B cell (primary cell): ENCODE data around the gene ERG. TPM values are rescaled to one million over a fixed set of nuclear protein-coding genes. Genes with fewer than 3 reads are reported as not detected.

Experiments
- ATAC-seq: fragments of 200-7000 bp; cut with Tn5 transposase; one replicate; pipeline ENCODE4 v1.10.0; 2021; ENCODE audit warnings: low read depth, mild to moderate bottlenecking, moderate number of reproducible peaks, moderate library complexity
- CTCF ChIA-PET: fragments of 350-600 bp; sonication (Branson Sonifier 250); formaldehyde crosslinking; loops from one replicate; lab custom pipeline; 2021; ENCODE audit warnings: antibody characterized with exemption, inconsistent platforms; lab: Charles Lee
- POLR2A ChIA-PET: fragments of 350-600 bp; sonication (Branson Sonifier 250); formaldehyde crosslinking; loops from one replicate; lab custom pipeline; 2021; ENCODE audit warnings: antibody characterized with exemption; lab: Charles Lee
- DNase-seq: peaks from one replicate; pipeline ENCODE4 v3.0.0; 2013
- H2AFZ ChIP-seq: 2 replicates; pipeline ENCODE4 v1.6.1; 2012; ENCODE audit warnings: mild to moderate bottlenecking, low read depth, low read length; ENCODE audit not compliant: insufficient read depth, poor library complexity, severe bottlenecking
- H3K27ac ChIP-seq, 2 donors: 1 replicate in 1 of 2; 2 replicates in 1 of 2; pipeline ENCODE4 v1.5.1; 2012 to 2013; ENCODE audit warnings: low read length in 2 of 2, mild to moderate bottlenecking in 2 of 2, moderate library complexity in 1 of 2
- H3K27me3 ChIP-seq, 4 experiments: fragments of 200-600 bp in 1 of 4; sonication (generic) in 1 of 4; replicated peaks in 1 of 4; 1 replicate in 2 of 4; 2 replicates in 2 of 4; pipeline versions ENCODE4 v1.6.1 to v1.7.0; 2013 to 2016; ENCODE audit warnings: low read length in 3 of 4, mild to moderate bottlenecking in 2 of 4, mixed read lengths in 1 of 4, moderate library complexity in 1 of 4; ENCODE audit not compliant: insufficient read depth in 4 of 4, control insufficient read depth in 3 of 4; ENCODE audit errors: control extremely low read depth in 1 of 4
- H3K36me3 ChIP-seq, 2 experiments: replicated peaks in 1 of 2; 1 replicate in 1 of 2; 2 replicates in 1 of 2; pipeline versions ENCODE4 v1.6.1 to v1.7.1; 2013; ENCODE audit warnings: low read length in 1 of 2; ENCODE audit not compliant: insufficient read depth in 2 of 2, control insufficient read depth in 1 of 2; ENCODE audit errors: control extremely low read depth in 1 of 2, extremely low read depth in 1 of 2
- H3K4me1 ChIP-seq, 2 donors: fragments of 200-600 bp in 1 of 2; sonication (generic) in 1 of 2; 1 replicate in 1 of 2; 2 replicates in 1 of 2; pipeline versions ENCODE4 v1.5.1 to v1.6.1; 2013 to 2017; ENCODE audit warnings: low read length in 2 of 2; ENCODE audit not compliant: control insufficient read depth in 2 of 2, insufficient read depth in 2 of 2
- H3K4me2 ChIP-seq: replicated peaks from 2 replicates; pipeline ENCODE3; 2012; ENCODE audit warnings: mild to moderate bottlenecking, low read depth, low read length; ENCODE audit not compliant: poor library complexity, severe bottlenecking
- H3K4me3 ChIP-seq, 5 experiments: fragments of 200-600 bp in 1 of 5; sonication (generic) in 1 of 5; 1 replicate in 3 of 5; 2 replicates in 2 of 5; pipeline versions ENCODE4 v1.5.1 to v1.7.0; 2011 to 2016; ENCODE audit warnings: low read length in 4 of 5, mild to moderate bottlenecking in 4 of 5, low read depth in 2 of 5, control low read depth in 1 of 5, moderate library complexity in 1 of 5; ENCODE audit not compliant: insufficient read depth in 1 of 5; ENCODE audit errors: control extremely low read depth in 1 of 5, extremely low read depth in 1 of 5
- H3K79me2 ChIP-seq: fragments of 200-600 bp; sonication (generic); one replicate; pipeline ENCODE4 v1.6.0; 2016; ENCODE audit warnings: low read length; ENCODE audit not compliant: control insufficient read depth, insufficient read depth
- H3K9ac ChIP-seq: fragments of 200-600 bp; sonication (generic); 2 replicates; pipeline ENCODE4 v1.6.1; 2017; ENCODE audit warnings: mild to moderate bottlenecking, low read length, moderate library complexity
- H3K9me3 ChIP-seq, 3 donors: one replicate each; pipeline versions ENCODE4 v1.6.1 to v1.7.1; 2013; ENCODE audit warnings: low read length in 2 of 3; ENCODE audit not compliant: control insufficient read depth in 2 of 3, insufficient read depth in 1 of 3; ENCODE audit errors: control extremely low read depth in 1 of 3
- H4K20me1 ChIP-seq: 2 replicates; pipeline ENCODE4 v1.6.0; 2012; ENCODE audit warnings: mild to moderate bottlenecking, low read length; ENCODE audit not compliant: insufficient read depth, control insufficient read depth, poor library complexity, severe bottlenecking
- H3K27ac Mint-ChIP-seq: one replicate; pipeline ENCODE4 v1.8.0; 2021; ENCODE audit warnings: mixed read lengths
- H3K27me3 Mint-ChIP-seq: one replicate; pipeline ENCODE4 v1.8.0; 2021; ENCODE audit warnings: mixed read lengths
- H3K4me1 Mint-ChIP-seq: one replicate; pipeline ENCODE4 v1.8.0; 2021; ENCODE audit warnings: mixed read lengths
- H3K4me3 Mint-ChIP-seq: one replicate; pipeline ENCODE4 v1.8.0; 2021; ENCODE audit warnings: mixed read lengths
- H3K9me3 Mint-ChIP-seq: one replicate; pipeline ENCODE4 v1.8.0; 2022; ENCODE audit warnings: mixed read lengths; ENCODE audit not compliant: insufficient read depth
- CTCF ChIP-seq: fragments of 200-600 bp; IDR thresholded peaks from one replicate; pipeline ENCODE4 v1.8.0; 2022; ENCODE audit warnings: antibody characterized with exemption, mild to moderate bottlenecking
- EZH2 ChIP-seq: IDR thresholded peaks from 2 replicates; pipeline ENCODE4 v1.6.1; 2012; ENCODE audit warnings: borderline replicate concordance, low read depth, mild to moderate bottlenecking, moderate library complexity, low read length; ENCODE audit not compliant: insufficient read depth, poor library complexity, severe bottlenecking
- whole genome bisulfite sequencing: methylation state at CpG from one replicate; pipeline ENCODE4 v1.1.5; 2013; ENCODE audit warnings: missing lambda C conversion rate; ENCODE audit not compliant: insufficient coverage; 5-methylcytosine and 5-hydroxymethylcytosine counted together
- intact Hi-C: fragments of 100-400 bp; cut with micrococcal nuclease; formaldehyde crosslinking; loops from one replicate; pipeline ENCODE4 v1.10.0; 2022
- polyA plus RNA-seq: library from polyadenylated mRNA; depleted of rRNA; stranded (reverse); fragments of >200 nt; gene quantifications from 2 replicates; pipeline ENCODE4 v1.2.3, GENCODE V29; 2012
- total RNA-seq, 2 donors: library from RNA; stranded (reverse); fragments of 120-200 nt in 1 of 2; gene quantifications; 1 replicate in 1 of 2; 2 replicates in 1 of 2; pipeline versions ENCODE4 v1.2.3 to v1.2.4, GENCODE V29; 2013 to 2022

ERG gene
- total and polyA plus RNA-seq, 2 donors (not counting 1 experiment from before 2014, with no cell fraction given): 0.17 TPM; not detected in 1

- H3K79me2 ChIP-seq: no peaks in the 10 kb centered on the region
- H2AFZ ChIP-seq: no peak overlapping the region
- Mint-ChIP-seq H3K4me3 (no peak overlapping the region), H3K27me3 (no peaks in the 10 kb centered on the region), H3K4me1 (no peaks in the 10 kb centered on the region), H3K27ac (no peak overlapping the region), H3K9me3 (no peaks in the 10 kb centered on the region)
- no peak overlapping the region for H3K4me2 ChIP-seq
- ATAC-seq (no peak), DNase-seq (no peak)
- no peaks in the 10 kb centered on the region for H3K36me3 ChIP-seq
- TF ChIP-seq EZH2 (no peak), CTCF (no peak)
- POLR2A ChIA-PET: no interaction called here
- H3K4me3 ChIP-seq: no peak overlapping the region
- H3K9ac ChIP-seq: no peak overlapping the region
- no peaks in the 10 kb centered on the region for H3K4me1 ChIP-seq
- no peak overlapping the region for H3K27ac ChIP-seq
- WGBS: no CpG with 5 or more reads among the region's 3 CpGs
- no peaks in the 10 kb centered on the region for H3K27me3 ChIP-seq
- H3K9me3 ChIP-seq: peaks cover 0 to 5% (median 0%) of the 10 kb centered on the region in 3 donors
- H4K20me1 ChIP-seq: no peaks in the 10 kb centered on the region
- intact Hi-C loops: no loop called here
- CTCF ChIA-PET: no interaction called here
Measured at GRCh38 chr21:38399103-38399502, 99.2 kb downstream of the ERG start.

- H3K27ac Mint-ChIP-seq: no peak overlapping the region
- no peak overlapping the region for H3K4me3 Mint-ChIP-seq
- intact Hi-C loops: no loop called here
- Histone ChIP-seq H3K9me3 (no peaks in the 10 kb centered on the region), H3K9ac (no peak overlapping the region), H3K4me2 (no peak overlapping the region), H4K20me1 (no peaks in the 10 kb centered on the region), H3K4me3 (no peak overlapping the region), H3K36me3 (no peaks in the 10 kb centered on the region), H2AFZ (no peak overlapping the region), H3K27ac (no peak overlapping the region), H3K79me2 (no peaks in the 10 kb centered on the region), H3K4me1 (no peaks in the 10 kb centered on the region), H3K27me3 (no peaks in the 10 kb centered on the region)
- no peak for DNase-seq
- no peak for ATAC-seq
- POLR2A ChIA-PET: no interaction called here
- TF ChIP-seq EZH2 (no peak), CTCF (no peak)
- no CpG with 5 or more reads among the region's 1 CpG for WGBS
- CTCF ChIA-PET: no interaction called here
- H3K9me3 Mint-ChIP-seq: no peaks in the 10 kb centered on the region
- H3K27me3 Mint-ChIP-seq: no peaks in the 10 kb centered on the region
- no peaks in the 10 kb centered on the region for H3K4me1 Mint-ChIP-seq
Measured at GRCh38 chr21:38396325-38396724, 102.0 kb downstream of the ERG start.
